HG02798 (cell line): ENCODE data around the gene CSNK1E.

ENCODE experiments used
- ATAC-seq: cut with Tn5 transposase; IDR thresholded peaks from one replicate; pipeline ENCODE4 v1.9.1; 2021; ENCODE audit warnings: mild to moderate bottlenecking; ENCODE audit not compliant: unreplicated experiment, poor library complexity

CSNK1E gene

DNA sequence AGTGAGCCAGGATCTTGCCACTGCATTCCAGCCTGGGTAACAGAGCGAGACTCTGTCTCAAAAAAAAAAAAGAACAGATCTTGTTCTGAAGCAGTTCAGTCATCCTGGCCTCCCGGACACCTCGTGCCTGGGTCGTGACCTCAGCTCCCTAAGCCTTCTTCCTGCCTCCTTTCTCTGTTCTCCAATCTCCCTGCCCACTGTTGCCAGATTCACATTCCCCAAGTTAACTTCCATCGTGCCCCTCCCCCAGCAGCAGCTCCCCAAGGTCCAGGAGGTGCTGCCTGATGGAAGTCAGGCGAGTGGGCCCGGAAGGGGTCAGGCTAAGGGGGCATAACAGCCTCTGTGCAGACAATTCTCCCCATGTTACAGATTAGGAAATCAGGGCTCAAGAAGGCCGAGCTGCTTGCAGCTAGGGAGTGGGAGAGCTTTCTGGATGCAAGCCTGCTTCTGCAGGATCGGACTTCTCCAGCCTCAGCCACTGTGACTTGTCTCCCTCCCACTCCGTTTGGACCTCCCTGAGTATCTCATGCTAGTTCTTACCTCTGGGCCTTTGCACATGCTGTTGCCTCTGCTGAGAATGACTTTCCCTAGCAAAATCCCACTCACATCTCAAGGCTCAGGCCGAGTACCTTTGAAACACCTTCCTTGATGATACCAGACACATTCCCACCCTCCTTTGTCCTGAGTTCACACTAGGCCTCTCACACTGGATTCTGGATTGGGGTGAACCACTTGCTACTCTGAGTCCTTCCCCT is 30.1 kb downstream of the CSNK1E start:
- ATAC-seq, result no peak

DNA sequence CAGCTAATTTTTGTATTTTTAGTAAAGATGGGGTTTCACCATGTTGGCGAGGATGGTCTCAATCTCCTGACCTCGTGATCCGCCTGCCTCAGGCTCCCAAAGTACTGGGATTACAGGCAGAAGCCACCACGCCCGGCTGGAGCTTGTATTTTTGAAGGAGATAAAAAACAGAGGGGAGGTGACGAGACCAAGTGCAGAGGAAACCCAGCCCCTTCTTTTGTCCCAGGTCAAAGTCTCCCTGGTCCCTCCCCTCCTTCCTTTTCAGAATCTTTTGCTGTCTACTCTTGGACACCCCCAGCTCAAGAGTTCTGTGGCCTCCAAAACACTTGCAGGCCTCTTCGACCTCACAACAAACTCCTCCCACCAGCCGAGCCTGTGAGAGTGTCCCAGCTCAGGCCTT is 32.2 kb downstream of the CSNK1E start:
- ATAC-seq, result no peak

DNA sequence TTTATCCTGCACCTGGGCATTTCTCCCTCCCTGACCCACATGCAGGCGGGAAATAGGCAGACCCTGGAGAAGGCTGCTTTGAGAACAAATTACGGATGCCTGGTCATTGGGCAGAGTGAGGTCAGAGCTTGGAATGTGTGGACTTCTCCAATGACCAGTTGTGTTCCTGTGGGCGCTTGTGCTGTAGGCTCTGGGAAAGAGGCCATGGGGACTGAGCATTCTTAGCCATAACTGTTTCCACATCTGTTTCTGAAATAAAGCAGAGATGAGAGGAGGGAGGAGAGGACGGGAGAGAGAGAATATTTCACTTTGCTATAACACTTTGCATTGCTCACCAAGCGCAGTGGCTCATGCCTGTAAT is 33.2 kb downstream of the CSNK1E start:
- no peak for ATAC-seq

DNA sequence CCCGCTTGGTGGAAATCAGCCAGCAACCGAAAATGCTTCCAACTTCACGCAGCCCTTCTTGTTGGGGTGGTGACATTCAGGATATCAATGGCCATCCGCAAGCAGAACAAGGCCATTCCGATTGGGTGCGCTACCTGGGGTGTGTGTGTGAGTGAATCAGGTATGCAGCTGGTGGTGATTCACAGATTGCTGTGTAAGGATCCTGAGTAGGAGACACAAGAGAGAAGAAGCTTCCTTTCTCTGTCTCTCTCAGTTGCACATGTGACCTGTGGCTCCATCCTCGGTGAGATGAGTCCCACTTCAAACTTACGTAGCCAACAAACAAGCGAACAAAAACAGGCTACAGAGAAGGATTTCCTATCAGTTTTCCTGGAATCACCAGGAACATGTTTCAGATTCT is 34.8 kb downstream of the CSNK1E start:
- no peak for ATAC-seq

DNA sequence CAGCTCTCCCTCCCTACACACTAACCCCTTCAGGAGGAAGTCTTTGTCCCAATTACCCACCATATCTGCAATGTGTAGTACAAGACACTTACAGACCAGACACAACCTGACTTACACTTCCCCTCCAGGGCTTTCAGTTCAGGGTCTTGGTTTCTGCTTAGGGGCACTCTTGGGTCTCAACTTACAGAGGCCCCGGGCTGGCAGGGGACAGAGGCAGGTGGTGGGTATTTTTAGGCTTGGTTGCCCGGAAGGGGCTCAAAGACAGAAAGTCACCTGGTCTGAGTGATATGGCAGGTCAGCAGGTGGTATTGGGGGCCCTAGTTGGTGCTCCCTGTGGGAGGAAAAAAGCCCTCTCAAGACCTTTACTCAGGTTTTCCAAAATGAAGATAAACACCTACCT is 41.1 kb downstream of the CSNK1E start:
- ATAC-seq, result no peak

DNA sequence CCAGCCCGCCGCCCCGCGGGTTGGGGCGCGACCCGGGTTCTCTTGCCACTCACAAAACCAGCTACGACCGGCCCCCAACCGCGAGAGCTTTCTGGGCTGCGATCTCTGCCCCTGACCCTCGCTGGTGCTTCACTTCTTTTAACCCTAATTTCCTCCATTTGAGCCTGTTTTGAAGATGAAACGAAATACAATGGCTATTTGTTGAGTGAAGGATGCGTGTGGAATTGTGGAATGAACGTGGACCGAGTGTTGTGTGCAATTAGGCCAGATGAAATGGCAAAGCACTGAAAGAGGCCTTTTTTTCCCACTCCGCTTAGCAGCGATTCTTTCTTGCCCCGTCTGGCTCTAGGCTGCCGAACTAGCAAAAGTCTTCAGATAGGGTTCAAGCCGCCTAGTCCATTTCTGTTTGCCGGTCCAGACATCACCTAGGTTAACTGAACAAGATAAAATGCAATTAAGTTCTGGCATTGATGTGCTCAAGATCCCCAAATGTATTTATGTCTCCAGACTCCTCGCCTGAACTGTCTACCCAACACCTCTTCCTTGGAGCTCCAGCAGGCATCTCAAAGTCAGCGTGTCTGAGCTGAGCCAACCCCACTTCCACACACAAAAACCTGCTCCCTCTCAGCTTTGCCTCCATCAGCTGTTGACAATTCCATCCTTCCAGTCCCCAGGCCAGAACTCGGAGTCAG is 44.0 kb downstream of the CSNK1E start:
- ATAC-seq, result no peak

DNA sequence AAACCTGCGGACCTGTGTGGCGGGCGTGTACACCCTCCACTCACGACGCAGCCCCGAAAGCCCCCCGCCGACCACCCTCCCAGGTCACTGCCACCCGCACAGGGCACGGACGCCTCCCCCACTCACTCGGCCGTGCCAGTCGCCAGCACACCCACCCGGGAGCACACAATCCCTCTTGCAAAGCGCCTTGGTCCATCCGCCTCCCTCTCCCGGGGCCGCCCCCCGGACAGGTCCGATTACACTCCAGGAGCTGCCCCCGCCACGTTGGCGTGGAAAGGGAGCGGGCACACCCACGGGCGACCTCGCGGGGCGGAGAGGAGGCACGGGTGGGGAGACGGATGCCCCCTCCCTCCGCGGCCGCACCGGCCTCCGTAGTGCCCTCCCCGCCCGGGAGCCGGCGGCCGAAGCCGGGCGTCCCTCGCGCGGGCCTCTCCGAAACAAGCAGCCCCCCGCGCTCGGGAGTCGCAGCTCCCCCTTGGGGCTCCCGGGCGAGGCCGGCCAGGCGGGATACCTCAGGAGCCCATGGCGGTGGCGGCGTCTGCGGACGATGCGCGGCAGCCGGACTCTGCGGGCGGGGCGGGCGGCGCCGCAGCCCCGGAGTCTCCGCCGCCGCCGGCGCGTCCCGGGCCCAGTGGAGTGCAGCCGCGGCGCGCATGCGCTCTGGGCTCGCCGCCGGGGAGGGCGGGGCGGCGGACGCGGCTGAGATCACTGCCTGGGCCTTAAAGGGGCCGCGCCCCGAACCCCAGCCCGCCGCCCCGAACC is 44.7 kb downstream of the CSNK1E start, which contains the start of gene TMEM184B:
Gene TMEM184B (minus strand): TSS at position 638 of the 762 bp plus-strand sequence. CDS start 25,049 bp downstream, outside the sequence.
- ATAC-seq, result peak; percentile 89

DNA sequence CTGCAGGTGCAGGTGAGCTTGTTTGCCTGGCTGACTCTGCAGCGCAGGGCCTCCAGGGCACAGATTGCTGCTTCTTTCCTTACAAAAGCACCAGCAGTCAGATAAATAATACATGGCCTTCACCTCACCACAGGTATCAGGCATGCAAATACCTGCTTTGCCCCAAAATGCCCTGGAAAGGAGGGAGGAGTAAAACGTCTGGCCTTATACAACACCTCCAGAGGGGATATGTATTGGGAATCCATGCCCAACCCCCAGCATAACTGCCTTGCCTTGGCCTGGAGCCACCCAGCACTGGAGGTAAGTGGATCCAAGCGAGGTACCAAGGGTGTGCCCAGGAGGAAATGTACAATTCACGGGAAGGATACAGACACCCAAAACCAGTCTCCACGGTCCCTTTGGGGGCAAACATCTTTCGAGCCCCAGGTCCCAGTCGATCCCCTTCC is 45.3 kb downstream of the CSNK1E start:
- no peak for ATAC-seq

DNA sequence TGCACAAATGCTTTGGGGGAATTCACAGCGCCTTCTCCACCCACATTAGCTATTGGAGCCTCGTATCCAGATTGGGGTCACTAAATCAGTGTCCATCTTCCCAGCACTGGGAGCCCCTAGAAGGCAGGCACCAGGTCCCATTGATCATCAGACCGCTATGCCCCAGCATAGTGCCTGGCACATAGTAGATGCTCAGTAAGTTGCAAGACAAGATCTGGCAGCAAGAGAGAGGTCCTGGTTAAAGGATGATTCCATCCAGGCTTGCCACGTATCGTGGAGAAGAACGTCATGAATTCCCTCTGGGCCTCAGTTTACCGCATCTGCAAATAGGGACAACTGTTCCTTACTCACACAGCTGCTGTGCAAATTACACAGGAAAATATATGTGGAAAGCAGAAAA is 46.1 kb downstream of the CSNK1E start:
- no peak for ATAC-seq

DNA sequence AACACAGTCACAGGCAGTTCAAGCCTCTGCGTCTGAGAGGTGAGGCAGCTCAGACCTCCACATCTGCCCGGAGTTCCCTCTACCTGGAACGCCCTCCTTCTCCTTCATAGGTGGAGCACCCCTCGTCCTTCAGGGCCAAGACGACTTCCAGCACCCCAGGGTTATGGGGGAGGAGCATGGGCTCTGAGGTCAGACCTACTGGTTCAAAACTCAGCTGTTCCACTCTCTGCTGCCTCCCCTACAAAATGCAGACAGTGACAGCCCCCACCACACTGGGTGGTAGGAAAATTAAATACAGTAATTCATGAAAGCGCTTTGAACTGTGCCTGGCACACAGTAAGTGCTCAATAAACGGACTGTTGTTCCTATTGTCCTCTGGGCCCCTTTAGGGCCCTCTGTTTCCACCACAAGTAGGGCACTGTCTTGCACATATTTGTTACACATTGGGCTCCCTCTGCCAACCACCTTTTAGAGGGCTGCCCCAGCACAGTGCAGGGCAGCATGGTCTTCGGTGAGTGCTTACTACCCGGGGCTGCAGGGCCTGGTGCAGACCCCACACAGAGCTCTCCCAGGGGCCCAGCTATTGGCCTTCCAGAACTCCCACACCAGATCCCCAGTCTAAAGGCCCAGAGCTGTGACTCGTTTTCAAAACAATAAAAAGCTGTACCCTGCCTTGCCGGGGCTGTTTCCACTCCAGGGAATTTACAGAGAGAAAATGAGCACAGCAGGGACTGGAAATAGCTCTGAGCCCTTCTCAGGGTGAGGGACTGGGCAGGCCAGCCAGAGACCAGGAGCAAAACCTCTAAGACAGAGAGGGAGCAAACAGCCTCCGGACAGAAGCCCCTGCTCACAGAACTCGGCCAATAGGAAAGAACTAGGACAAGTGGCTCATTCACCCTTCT is 46.9 kb downstream of the CSNK1E start:
- ATAC-seq, result no peak

DNA sequence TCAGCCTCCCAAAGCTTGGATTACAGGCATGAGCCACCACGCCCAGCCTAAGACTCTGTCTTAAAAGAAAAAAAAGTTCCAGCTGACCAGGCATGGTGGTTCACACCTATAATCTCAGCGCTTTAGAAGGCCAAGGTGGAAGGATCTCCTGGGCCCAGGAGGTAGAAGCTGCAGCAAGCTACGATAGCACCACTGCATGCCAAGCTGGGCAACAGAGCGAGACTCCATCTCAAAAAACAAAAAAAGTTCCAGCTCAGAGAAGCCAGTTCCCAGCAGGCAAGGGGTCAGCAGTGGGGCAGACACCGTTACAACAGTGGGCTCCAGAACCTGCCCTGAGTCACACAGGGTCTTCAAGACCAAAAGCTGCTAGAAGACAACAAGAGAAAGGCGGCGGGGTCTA is 47.8 kb downstream of the CSNK1E start:
- no peak for ATAC-seq

DNA sequence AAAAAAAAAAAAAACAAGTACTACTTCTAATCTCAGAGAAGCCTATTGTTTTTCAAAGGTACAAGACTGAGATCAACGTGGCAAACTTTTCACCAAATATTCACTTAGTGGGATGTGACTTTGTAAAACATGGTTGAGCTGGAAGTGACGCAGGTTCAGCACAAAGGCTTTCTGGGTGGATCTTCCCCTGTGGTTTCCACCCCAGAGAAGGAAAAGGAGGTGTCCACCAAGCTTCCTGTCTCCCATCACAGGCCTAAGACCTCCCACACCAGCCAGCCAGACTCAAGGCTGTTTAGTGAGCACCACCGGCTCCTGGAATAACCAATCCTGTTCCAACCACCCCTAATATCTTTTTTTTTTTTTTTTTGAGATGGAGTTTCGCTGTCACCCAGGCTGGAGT is 50.1 kb downstream of the CSNK1E start:
- no peak for ATAC-seq

DNA sequence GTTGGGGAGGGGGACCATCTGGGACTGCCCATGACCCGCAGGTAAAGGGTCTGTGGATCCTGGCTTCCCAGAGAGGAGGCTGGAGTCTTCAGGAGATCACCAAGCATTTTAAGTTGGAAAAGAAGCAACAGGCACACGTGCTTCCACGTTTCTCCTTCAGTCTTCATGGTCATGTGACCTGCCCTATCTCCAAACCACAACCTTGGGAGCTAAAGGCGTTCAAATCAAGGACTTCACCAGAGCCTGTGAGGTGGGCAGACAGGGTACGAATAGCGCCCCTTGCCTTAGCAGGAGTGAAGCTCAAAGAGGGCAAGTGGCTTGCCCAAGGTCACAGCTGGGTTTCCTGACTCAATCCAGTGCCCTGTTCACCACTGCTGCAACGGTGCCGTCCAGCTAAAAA is 51.1 kb downstream of the CSNK1E start:
- ATAC-seq, result no peak

DNA sequence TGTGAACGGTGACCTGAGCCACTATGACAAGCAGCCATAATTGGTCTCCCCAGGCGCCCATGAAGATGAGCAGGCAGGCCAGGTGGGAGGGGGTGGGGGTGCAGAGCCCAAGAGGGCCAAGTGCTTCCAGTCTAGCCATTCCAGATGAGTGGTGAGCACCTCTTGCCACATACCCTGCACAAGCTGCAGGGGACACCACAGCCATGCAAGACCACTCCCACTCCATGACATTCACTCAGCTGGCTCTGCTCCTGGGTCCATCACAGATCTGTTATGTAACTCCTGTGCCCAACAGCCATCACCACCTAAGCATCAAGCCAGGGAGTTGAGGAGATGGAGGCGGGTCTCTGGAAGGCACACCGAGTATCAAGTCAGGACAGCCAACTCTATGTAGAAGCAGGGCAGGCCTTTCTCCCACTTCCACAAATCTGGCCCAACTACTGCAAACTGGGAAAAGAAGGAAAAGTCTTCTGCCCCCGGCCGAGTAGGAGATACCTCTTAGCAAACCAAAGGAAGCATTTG is 52.9 kb downstream of the CSNK1E start:
- ATAC-seq, result no peak

DNA sequence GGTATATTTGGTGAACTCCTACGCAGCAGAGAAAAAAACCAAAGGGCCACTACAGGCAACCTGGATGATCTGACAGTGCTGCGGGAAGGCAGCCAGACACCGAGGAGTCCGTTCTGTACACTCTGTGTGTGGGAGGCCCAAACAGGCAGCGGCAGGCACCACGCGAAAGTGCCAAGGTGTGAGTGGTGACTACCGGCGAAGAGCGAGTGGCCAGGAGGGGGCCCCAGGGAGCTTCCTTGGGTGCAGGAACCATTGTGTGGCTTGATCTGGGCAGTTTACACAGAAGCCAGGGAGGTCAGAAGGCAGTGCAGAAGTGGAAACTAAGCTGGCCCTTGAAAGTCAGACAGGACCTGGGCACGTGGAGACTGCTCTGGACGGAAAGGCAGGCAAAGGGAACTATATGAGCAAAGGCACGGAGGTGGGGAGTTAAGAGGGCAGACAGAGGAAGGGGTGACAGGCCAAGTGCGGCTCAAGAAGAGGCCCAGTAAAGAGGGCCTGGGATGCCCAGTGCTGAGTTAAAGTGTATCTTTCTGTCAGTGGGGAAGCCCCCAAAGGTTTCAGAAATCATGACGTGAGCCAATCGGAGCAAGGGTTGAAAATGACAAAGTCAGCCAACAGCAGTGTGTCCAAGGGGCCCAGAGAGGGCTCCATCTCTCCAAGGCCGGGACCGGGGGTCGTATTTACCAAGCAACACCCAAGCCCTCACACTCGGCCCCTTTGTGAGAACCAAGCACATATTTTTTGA is 55.0 kb downstream of the CSNK1E start:
- no peak for ATAC-seq

DNA sequence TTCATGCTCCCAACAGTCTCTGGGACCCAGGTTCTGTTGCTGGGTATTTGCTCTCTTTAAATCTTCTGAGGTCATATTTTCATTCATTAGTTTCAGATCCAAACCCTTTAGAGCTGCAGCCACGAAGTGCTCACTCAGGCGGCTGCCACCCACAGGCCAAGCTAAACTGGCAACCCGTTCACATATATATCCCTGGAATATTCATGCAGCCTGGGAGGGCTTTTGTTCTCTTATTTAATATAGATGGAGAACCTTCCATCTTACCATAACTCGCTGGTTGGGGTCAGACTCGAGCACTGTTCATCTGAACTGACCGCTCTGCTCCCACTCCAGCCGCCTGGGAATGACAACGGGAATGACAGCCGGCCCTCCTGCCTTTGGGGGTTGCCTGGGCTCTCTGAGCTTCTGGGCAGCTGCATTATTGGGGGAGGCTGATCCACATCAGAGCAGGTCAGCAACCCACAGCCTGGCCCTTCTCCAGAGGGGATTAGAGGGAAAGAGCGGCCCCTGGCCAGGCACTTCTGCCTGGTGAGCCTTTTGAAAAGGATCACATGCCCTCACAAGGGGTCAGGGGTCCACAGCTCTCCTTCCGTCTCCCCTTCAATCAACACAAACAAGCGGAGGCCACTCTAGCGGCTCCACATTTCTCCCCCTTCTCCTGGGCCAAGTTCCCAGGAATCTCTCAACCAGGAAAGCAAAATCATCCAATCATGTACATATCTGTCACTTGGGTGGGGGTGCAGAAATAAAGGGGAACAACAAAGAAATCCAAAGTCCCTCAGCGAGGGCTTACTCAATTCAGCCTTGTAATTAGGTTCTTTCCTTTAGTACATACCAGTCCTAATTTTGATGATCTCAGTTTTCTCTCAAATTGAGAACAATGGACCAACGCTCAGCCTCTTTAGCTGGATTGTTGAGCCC is 56.2 kb downstream of the CSNK1E start:
- no peak for ATAC-seq

DNA sequence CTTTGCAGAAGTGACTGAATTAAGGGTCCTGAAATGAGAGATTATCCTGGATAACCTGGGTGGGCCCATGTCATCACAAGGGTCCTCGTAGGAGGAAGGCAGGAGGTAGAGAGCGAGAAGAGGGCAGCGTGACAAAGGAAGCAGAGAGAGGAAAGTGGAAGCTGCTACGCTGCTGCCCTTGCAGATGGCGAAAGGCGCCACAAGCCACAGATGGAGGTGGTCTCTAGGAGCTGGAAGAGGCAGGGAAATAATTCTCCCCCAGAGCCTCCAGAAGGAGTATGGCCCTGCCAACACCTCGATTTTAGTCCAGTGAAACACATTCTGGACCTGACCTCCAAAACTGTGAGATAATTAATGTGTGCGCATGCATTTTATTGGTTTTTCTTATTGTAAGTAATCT is 57.9 kb downstream of the CSNK1E start:
- ATAC-seq, result no peak

DNA sequence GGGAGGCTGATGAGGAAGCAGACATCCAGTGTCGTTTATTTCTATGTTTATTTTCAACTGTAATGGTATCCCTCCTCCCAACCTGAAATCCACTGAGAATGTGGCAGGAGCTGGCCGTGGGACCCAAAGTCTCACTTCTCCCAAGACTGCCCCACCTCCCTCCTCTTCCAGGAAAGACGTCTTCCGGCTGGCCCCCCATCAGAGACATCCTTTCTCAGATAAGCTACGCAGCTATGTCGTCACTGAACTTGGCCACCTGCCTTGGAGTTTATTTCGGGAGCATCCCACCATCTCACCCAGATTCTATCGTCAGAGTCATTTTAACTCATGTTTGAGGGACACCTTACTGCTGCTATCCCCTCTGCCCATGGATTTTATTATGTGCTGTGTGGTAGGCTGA is 58.3 kb downstream of the CSNK1E start:
- no peak for ATAC-seq
